ENCODE data around the gene TRIM9.

GRCh38 chr14:51093371-51094281 is 1.3 kb downstream of the TRIM9 start:
- TF ChIP-seq CTCF (IDR thresholded peaks at IDR 0.05 in 4 of 5, conservative IDR thresholded peaks at IDR 0.05 in 1 of 5) = no peak
- no peak for TF ChIP-seq POLR2A (IDR thresholded peaks at IDR 0.05)

All from gastrocnemius medialis (tissue), 4 donors.